ENCODE measurements around the gene ZNF236. TPM values are rescaled to one million over a fixed set of nuclear protein-coding genes. Genes with fewer than 3 reads are reported as not detected.
"Not testable (repeated sequence)": the region's sequence is repeated elsewhere in the genome, so short reads cannot be mapped to it uniquely, and the experiment has no call there.

ZNF236 gene
- total and polyA plus RNA-seq, 2 donors (not counting 1 experiment from before 2014, with no cell fraction given): 8.9 to 39.5 TPM

DNA sequence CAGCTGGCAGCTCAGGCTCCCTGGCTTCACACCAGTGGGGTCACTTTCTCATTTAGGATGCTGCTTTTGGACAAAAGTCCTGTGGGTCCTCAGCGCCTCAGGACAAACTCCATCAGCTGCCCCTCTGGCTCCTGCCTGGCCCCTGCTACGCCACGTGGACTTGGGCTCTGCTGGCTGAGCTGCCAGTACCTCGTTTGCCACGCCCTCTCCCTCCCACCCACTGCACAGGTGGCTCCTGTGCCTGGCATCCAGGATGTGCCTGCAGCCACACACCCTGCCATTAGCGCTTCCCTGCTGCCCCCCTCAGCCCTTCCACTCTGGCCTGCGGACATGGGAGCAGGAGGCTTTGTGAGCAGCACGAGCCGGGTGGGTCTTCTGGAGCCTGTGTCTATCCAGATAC is 118.9 kb downstream of the ZNF236 start:
- no peak for DNase-seq
- Mint-ChIP-seq H3K9me3 (ENCODE audit: insufficient read depth) (no peaks in the 10 kb centered on the region), H3K4me1 (peaks cover 4% of the 10 kb centered on the region), H3K27me3 (no peaks in the 10 kb centered on the region), H3K27ac (no peak overlapping the region), H3K4me3 (no peak overlapping the region)
- no peak for ATAC-seq (ENCODE audit: low read depth)
- H3K9me3 ChIP-seq (ENCODE audit: control extremely low read depth in 1 of 3, control insufficient read depth in 2 of 3, insufficient read depth in 1 of 3, low read length in 2 of 3): peaks cover 0 to 4% (median 0%) of the 10 kb centered on the region in 3 donors
- TF ChIP-seq EZH2 (IDR thresholded peaks at IDR 0.05; ENCODE audit: borderline replicate concordance, insufficient read depth, low read depth, low read length, poor library complexity, severe bottlenecking) (no peak), CTCF (IDR thresholded peaks at IDR 0.05) (no peak)
- H3K9ac ChIP-seq (ENCODE audit: low read length): no peak overlapping the region
- no peaks in the 10 kb centered on the region for H3K79me2 ChIP-seq (ENCODE audit: control insufficient read depth, insufficient read depth, low read length)
- 87% methylated on average over 6 of the region's 9 CpGs for WGBS (ENCODE audit: insufficient coverage)
- no peaks in the 10 kb centered on the region for H4K20me1 ChIP-seq (ENCODE audit: control insufficient read depth, insufficient read depth, low read length, poor library complexity, severe bottlenecking)
- H3K36me3 ChIP-seq (replicated peaks in 1 of 2; ENCODE audit: control extremely low read depth in 1 of 2, control insufficient read depth in 1 of 2, extremely low read depth in 1 of 2, insufficient read depth in 2 of 2, low read length in 1 of 2): peaks cover 0 to 36% of the 10 kb centered on the region in 2 experiments
- intact Hi-C loops (cut with micrococcal nuclease): no loop called here
- H3K4me3 ChIP-seq (ENCODE audit: control extremely low read depth in 1 of 5, extremely low read depth in 1 of 5, insufficient read depth in 1 of 5, low read depth in 2 of 5, low read length in 4 of 5): no peak overlapping the region
- no peaks in the 10 kb centered on the region for H3K4me1 ChIP-seq (ENCODE audit: control insufficient read depth in 2 of 2, insufficient read depth in 2 of 2, low read length in 2 of 2)
- H3K27me3 ChIP-seq (replicated peaks in 1 of 4; ENCODE audit: control extremely low read depth in 1 of 4, control insufficient read depth in 3 of 4, insufficient read depth in 4 of 4, low read length in 3 of 4): no peaks in the 10 kb centered on the region
- no peak overlapping the region for H3K4me2 ChIP-seq (replicated peaks; ENCODE audit: low read depth, low read length, poor library complexity, severe bottlenecking)
- H2AFZ ChIP-seq (ENCODE audit: insufficient read depth, low read depth, low read length, poor library complexity, severe bottlenecking): no peak overlapping the region
- H3K27ac ChIP-seq (ENCODE audit: low read length in 2 of 2): no peak overlapping the region
- ChIA-PET CTCF (interaction anchor here (1.1 kb wide), 1 partner anchor 43 kb away, joined by 3 read pairs; no protein-coding TSS in a partner anchor), POLR2A (interaction anchor here (1.0 kb wide), 1 partner anchor 17 kb away, joined by 3 read pairs; no protein-coding TSS in a partner anchor)

DNA sequence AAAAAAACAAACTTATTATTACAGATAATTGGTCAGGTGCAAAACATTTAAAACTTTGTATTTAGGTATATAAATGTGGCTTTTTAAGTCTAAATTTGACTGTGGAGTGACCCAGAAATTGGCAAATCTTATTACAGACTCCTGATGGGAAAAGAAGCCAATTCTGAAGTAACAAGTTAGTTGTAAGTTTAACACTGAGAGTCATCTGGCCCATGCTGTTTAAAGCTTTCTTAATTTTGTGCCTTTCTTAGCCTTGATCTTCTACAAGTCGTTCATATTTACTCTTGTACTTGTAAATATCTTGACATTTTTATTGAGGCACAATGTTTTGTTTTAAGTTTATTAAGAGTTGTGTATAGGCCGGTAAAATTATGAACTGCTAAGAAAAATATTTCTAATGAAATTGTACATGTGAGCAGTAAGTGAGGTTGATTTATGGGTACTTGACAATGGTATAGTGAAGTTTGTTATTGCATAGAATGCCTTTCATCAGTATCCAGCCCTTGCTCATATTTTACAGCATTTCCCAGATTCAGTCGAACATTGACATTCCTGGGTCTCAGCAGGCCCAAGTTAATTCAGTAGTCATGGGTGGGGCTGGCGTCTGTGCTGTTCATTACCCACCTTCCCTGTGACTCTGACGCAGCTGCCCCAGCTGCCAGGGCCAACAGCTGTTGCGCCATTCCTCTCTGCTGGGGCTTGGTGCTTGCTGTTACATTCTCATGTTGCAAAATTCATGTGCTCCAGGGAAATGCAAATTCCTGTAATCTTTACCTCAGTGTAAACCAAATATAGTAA is 121.4 kb downstream of the ZNF236 start:
- Histone ChIP-seq H3K9ac (ENCODE audit: low read length) (no peak overlapping the region), H4K20me1 (ENCODE audit: control insufficient read depth, insufficient read depth, low read length, poor library complexity, severe bottlenecking) (no peaks in the 10 kb centered on the region), H3K4me2 (replicated peaks; ENCODE audit: low read depth, low read length, poor library complexity, severe bottlenecking) (no peak overlapping the region), H3K9me3 (ENCODE audit: control extremely low read depth in 1 of 3, control insufficient read depth in 2 of 3, insufficient read depth in 1 of 3, low read length in 2 of 3) (peaks cover 0 to 4% (median 0%) of the 10 kb centered on the region in 3 donors), H3K4me3 (ENCODE audit: control extremely low read depth in 1 of 5, extremely low read depth in 1 of 5, insufficient read depth in 1 of 5, low read depth in 2 of 5, low read length in 4 of 5) (no peak overlapping the region), H3K4me1 (ENCODE audit: control insufficient read depth in 2 of 2, insufficient read depth in 2 of 2, low read length in 2 of 2) (no peaks in the 10 kb centered on the region), H3K27me3 (replicated peaks in 1 of 4; ENCODE audit: control extremely low read depth in 1 of 4, control insufficient read depth in 3 of 4, insufficient read depth in 4 of 4, low read length in 3 of 4) (no peaks in the 10 kb centered on the region), H3K36me3 (replicated peaks in 1 of 2; ENCODE audit: control extremely low read depth in 1 of 2, control insufficient read depth in 1 of 2, extremely low read depth in 1 of 2, insufficient read depth in 2 of 2, low read length in 1 of 2) (peaks cover 6 to 34% of the 10 kb centered on the region in 2 experiments), H2AFZ (ENCODE audit: insufficient read depth, low read depth, low read length, poor library complexity, severe bottlenecking) (no peak overlapping the region), H3K27ac (ENCODE audit: low read length in 2 of 2) (no peak overlapping the region), H3K79me2 (ENCODE audit: control insufficient read depth, insufficient read depth, low read length) (no peaks in the 10 kb centered on the region)
- no peaks in the 10 kb centered on the region for H3K4me1 Mint-ChIP-seq
- intact Hi-C loops (cut with micrococcal nuclease): no loop called here
- ChIA-PET POLR2A (no interaction called here), CTCF (interaction anchor here (1.2 to 1.6 kb wide), 4 partner anchors 22 to 133 kb away, joined by 3 to 6 read pairs (median 5); no protein-coding TSS in a partner anchor)
- no peaks in the 10 kb centered on the region for H3K9me3 Mint-ChIP-seq (ENCODE audit: insufficient read depth)
- DNase-seq (no peak), ATAC-seq (ENCODE audit: low read depth) (no peak)
- H3K27ac Mint-ChIP-seq: no peak overlapping the region
- no peak for TF ChIP-seq CTCF (IDR thresholded peaks at IDR 0.05)
- TF ChIP-seq EZH2 (IDR thresholded peaks at IDR 0.05; ENCODE audit: borderline replicate concordance, insufficient read depth, low read depth, low read length, poor library complexity, severe bottlenecking): no peak
- H3K27me3 Mint-ChIP-seq: no peaks in the 10 kb centered on the region
- WGBS (ENCODE audit: insufficient coverage): 100% methylated on average over 5 of the region's 6 CpGs
- H3K4me3 Mint-ChIP-seq: no peak overlapping the region

DNA sequence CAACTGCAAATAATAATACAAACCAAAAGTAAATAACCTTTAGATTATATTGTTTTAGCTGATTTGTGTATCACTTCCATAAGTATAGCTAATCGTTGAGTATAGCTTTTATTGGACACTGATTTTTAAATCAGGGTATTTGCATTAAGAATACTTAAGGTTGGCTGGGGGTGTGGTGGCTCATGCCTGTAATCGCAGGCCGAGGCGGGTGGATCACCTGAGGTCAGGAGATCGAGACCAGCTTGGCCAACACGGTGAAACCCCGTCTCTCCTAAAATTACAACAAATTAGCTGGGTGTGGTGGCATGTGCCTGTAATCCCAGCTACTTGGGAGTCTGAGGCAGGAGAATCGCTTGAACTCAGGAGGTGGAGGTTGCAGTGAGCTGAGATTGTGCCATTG is 122.0 kb downstream of the ZNF236 start:
- H3K79me2 ChIP-seq (ENCODE audit: control insufficient read depth, insufficient read depth, low read length); ATAC-seq (ENCODE audit: low read depth); H3K27ac Mint-ChIP-seq; H3K27me3 ChIP-seq (replicated peaks in 1 of 4; ENCODE audit: control extremely low read depth in 1 of 4, control insufficient read depth in 3 of 4, insufficient read depth in 4 of 4, low read length in 3 of 4); DNase-seq; H3K9me3 Mint-ChIP-seq (ENCODE audit: insufficient read depth); H3K4me3 Mint-ChIP-seq; intact Hi-C loops (cut with micrococcal nuclease); H3K27me3 Mint-ChIP-seq; H3K4me2 ChIP-seq (replicated peaks; ENCODE audit: low read depth, low read length, poor library complexity, severe bottlenecking); H3K9ac ChIP-seq (ENCODE audit: low read length); H3K27ac ChIP-seq (ENCODE audit: low read length in 2 of 2); H3K9me3 ChIP-seq (ENCODE audit: control extremely low read depth in 1 of 3, control insufficient read depth in 2 of 3, insufficient read depth in 1 of 3, low read length in 2 of 3); H3K4me3 ChIP-seq (ENCODE audit: control extremely low read depth in 1 of 5, extremely low read depth in 1 of 5, insufficient read depth in 1 of 5, low read depth in 2 of 5, low read length in 4 of 5); H4K20me1 ChIP-seq (ENCODE audit: control insufficient read depth, insufficient read depth, low read length, poor library complexity, severe bottlenecking); H2AFZ ChIP-seq (ENCODE audit: insufficient read depth, low read depth, low read length, poor library complexity, severe bottlenecking); H3K4me1 ChIP-seq (ENCODE audit: control insufficient read depth in 2 of 2, insufficient read depth in 2 of 2, low read length in 2 of 2); H3K4me1 Mint-ChIP-seq; POLR2A ChIA-PET: not testable (repeated sequence)
- peaks cover 9 to 30% of the 10 kb centered on the region in 2 experiments for H3K36me3 ChIP-seq (replicated peaks in 1 of 2; ENCODE audit: control extremely low read depth in 1 of 2, control insufficient read depth in 1 of 2, extremely low read depth in 1 of 2, insufficient read depth in 2 of 2, low read length in 1 of 2)
- no CpG with 5 or more reads among the region's 8 CpGs for WGBS (ENCODE audit: insufficient coverage)
- CTCF ChIA-PET: interaction anchor here (1.2 to 1.6 kb wide), 4 partner anchors 22 to 132 kb away, joined by 3 to 6 read pairs (median 5); no protein-coding TSS in a partner anchor
